ENCODE data around the gene MBOAT7.

Gene MBOAT7

GRCh38 chr19:54137699-54138488 lies 51.5 kb downstream of the MBOAT7 start, which contains the start of gene CNOT3:
TSS of gene CNOT3 (plus strand) at chr19:54137762. CDS start at chr19:54142979, 5,217 bp downstream.
- peak; percentile 27 for DNase-seq

GRCh38 chr19:54136864-54137698 lies 52.3 kb downstream of the MBOAT7 start:
- DNase-seq: peak; percentile 100

- DNase-seq: no peak
Measured at GRCh38 chr19:54136086-54136863, 53.1 kb downstream of the MBOAT7 start.

GRCh38 chr19:54133957-54134590 lies 55.3 kb downstream of the MBOAT7 start:
- no peak for DNase-seq

GRCh38 chr19:54133312-54133956 lies 55.9 kb downstream of the MBOAT7 start:
- DNase-seq: no peak

GRCh38 chr19:54129617-54129996 lies 59.8 kb downstream of the MBOAT7 start:
- no peak for DNase-seq

- no peak for DNase-seq
Measured at GRCh38 chr19:54128796-54129616, 60.4 kb downstream of the MBOAT7 start.

GRCh38 chr19:54128441-54128725 lies 61.0 kb downstream of the MBOAT7 start:
- DNase-seq: no peak

- no peak for DNase-seq
Measured at GRCh38 chr19:54127688-54128440, 61.5 kb downstream of the MBOAT7 start.

- DNase-seq: no peak
Measured at GRCh38 chr19:54125713-54126112, 63.7 kb downstream of the MBOAT7 start.

GRCh38 chr19:54124393-54124792 lies 65.0 kb downstream of the MBOAT7 start:
- DNase-seq: no peak

- DNase-seq: no peak
Measured at GRCh38 chr19:54123682-54124081, 65.7 kb downstream of the MBOAT7 start.
